ENCODE results near the gene PTH2.

GRCh38 chr19:49389406-49389805, 33.8 kb downstream of the PTH2 start:
- no peak for TF ChIP-seq POLR2A (IDR thresholded peaks at IDR 0.05)
- TF ChIP-seq CTCF (IDR thresholded peaks at IDR 0.05 in 8 of 11, conservative IDR thresholded peaks at IDR 0.05 in 3 of 11), result no peak
